RWPE2 (cell line): ENCODE measurements around the gene SSH3.
A peak's percentile ranks its signal among the peaks of the same experiment; 100 is the strongest.

Source experiments
- ATAC-seq: fragments of 200-7000 bp; cut with Tn5 transposase; 3 replicates; pipeline ENCODE4 v1.9.1; 2021; ENCODE audit warnings: low read depth
- DNase-seq: peaks from one replicate; pipeline ENCODE4 v3.0.0-alpha.2; 2020; ENCODE audit warnings: low spot score
- H3K27ac ChIP-seq: fragments of 450-650 bp; 2 replicates; pipeline ENCODE4 v1.5.1; 2017; ENCODE audit warnings: mild to moderate bottlenecking; ENCODE audit not compliant: poor library complexity, severe bottlenecking
- H3K27me3 ChIP-seq: fragments of 250-450 bp; sonication (Bioruptor Pico); 2 replicates; pipeline ENCODE4 v1.5.1; 2021; ENCODE audit warnings: mild to moderate bottlenecking, moderate library complexity; ENCODE audit not compliant: insufficient read depth, poor library complexity, severe bottlenecking
- H3K36me3 ChIP-seq: fragments of 250-450 bp; sonication (Bioruptor Pico); 2 replicates; pipeline ENCODE4 v1.5.1; 2020; ENCODE audit warnings: low read depth, mild to moderate bottlenecking, moderate library complexity
- H3K4me1 ChIP-seq: fragments of 250-450 bp; sonication (Bioruptor Pico); 2 replicates; pipeline ENCODE4 v1.5.1; 2021; ENCODE audit warnings: mild to moderate bottlenecking, moderate library complexity; ENCODE audit not compliant: insufficient read depth, poor library complexity, severe bottlenecking
- H3K4me3 ChIP-seq: fragments of 250-450 bp; sonication (Bioruptor Pico); 2 replicates; pipeline ENCODE4 v1.5.1; 2021; ENCODE audit warnings: mild to moderate bottlenecking, moderate library complexity; ENCODE audit not compliant: severe bottlenecking
- H3K9me3 ChIP-seq: fragments of 250-450 bp; sonication (Bioruptor Pico); 2 replicates; pipeline ENCODE4 v1.5.1; 2021; ENCODE audit warnings: mild to moderate bottlenecking, moderate library complexity; ENCODE audit not compliant: severe bottlenecking
- TF ChIP-seq, protein P1 (sequence below): fragments of 450-650 bp; IDR thresholded peaks from one replicate; pipeline ENCODE4 v1.5.1; 2017; ENCODE audit warnings: mild to moderate bottlenecking, moderate library complexity; ENCODE audit not compliant: poor library complexity, severe bottlenecking

Gene SSH3

DNA sequence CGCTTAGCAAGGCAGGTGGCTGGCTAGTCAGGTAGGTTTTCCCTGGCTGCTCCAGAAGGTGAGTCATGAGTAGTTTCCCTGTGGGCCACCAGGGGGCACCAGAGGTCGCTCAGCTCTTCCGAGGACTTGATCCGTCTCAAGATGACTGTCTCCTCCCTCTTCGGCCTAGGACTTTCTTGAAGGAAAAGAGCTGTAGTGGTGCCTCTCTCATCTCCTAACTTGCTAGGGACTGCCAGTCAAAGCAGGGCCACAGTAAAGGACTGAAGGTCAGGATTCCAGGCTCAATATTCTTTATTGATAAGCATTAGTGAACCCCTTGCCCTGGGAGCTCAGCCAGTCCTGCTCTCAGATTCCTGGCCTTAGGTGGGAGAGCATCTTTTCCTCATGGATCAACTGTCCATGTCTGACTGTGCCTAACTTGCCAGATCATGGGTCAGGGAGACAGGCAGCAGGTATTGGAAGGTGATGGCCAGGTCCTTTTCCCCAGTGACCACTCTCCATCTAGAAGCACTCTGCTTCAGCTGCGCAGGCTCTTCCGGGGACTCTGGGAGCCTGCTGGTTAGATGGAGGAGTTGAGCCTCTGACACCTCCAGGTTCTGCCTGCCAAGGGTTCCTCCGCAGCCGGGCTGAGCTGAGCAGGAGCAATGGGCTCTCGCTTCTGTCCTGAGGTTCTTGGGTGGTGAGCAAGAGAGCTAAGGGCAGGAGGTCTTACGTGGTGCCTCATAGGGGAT, 48.1 kb downstream of the SSH3 start:
- H3K27me3 ChIP-seq = no peaks in the 10 kb centered on the region
- H3K27ac ChIP-seq = peak overlapping the region; percentile 95
- peaks cover 4% of the 10 kb centered on the region; the same call in 1 of the 2 replicates for H3K36me3 ChIP-seq
- peaks cover 33% of the 10 kb centered on the region for H3K4me1 ChIP-seq
- ATAC-seq = peak; percentile 19; the same call in 1 of the 3 replicates
- no peaks in the 10 kb centered on the region for H3K9me3 ChIP-seq
- no peak for DNase-seq
- TF ChIP-seq, protein P1, sequence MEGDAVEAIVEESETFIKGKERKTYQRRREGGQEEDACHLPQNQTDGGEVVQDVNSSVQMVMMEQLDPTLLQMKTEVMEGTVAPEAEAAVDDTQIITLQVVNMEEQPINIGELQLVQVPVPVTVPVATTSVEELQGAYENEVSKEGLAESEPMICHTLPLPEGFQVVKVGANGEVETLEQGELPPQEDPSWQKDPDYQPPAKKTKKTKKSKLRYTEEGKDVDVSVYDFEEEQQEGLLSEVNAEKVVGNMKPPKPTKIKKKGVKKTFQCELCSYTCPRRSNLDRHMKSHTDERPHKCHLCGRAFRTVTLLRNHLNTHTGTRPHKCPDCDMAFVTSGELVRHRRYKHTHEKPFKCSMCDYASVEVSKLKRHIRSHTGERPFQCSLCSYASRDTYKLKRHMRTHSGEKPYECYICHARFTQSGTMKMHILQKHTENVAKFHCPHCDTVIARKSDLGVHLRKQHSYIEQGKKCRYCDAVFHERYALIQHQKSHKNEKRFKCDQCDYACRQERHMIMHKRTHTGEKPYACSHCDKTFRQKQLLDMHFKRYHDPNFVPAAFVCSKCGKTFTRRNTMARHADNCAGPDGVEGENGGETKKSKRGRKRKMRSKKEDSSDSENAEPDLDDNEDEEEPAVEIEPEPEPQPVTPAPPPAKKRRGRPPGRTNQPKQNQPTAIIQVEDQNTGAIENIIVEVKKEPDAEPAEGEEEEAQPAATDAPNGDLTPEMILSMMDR = peak; percentile 95
- no peak overlapping the region for H3K4me3 ChIP-seq

GRCh38 chr11:67352546-67353316, 49.4 kb downstream of the SSH3 start:
- peak overlapping the region; percentile 70 for H3K4me3 ChIP-seq
- H3K9me3 ChIP-seq = no peaks in the 10 kb centered on the region
- DNase-seq = no peak
- TF ChIP-seq, protein P1 = no peak
- peak; percentile 5 for ATAC-seq
- H3K4me1 ChIP-seq = peaks cover 35% of the 10 kb centered on the region
- H3K27me3 ChIP-seq = no peaks in the 10 kb centered on the region
- peak overlapping the region; percentile 95 for H3K27ac ChIP-seq
- peaks cover 4% of the 10 kb centered on the region; the same call in 1 of the 2 replicates for H3K36me3 ChIP-seq

GRCh38 chr11:67353317-67354074, 50.2 kb downstream of the SSH3 start, which contains the start of gene POLD4:
TSS of gene POLD4 (minus strand) at chr11:67353546. CDS start at chr11:67353399, 147 bp downstream.
- TF ChIP-seq, protein P1 = no peak
- ATAC-seq = peak; percentile 77
- no peaks in the 10 kb centered on the region for H3K9me3 ChIP-seq
- DNase-seq = peak; percentile 95
- H3K36me3 ChIP-seq = peaks cover 4% of the 10 kb centered on the region; the same call in 1 of the 2 replicates
- H3K27ac ChIP-seq = peak within 1 kb of the TSS; percentile 95
- H3K4me3 ChIP-seq = peak within 1 kb of the TSS; percentile 70
- no peaks in the 10 kb centered on the region for H3K27me3 ChIP-seq
- peaks cover 38% of the 10 kb centered on the region for H3K4me1 ChIP-seq

DNA sequence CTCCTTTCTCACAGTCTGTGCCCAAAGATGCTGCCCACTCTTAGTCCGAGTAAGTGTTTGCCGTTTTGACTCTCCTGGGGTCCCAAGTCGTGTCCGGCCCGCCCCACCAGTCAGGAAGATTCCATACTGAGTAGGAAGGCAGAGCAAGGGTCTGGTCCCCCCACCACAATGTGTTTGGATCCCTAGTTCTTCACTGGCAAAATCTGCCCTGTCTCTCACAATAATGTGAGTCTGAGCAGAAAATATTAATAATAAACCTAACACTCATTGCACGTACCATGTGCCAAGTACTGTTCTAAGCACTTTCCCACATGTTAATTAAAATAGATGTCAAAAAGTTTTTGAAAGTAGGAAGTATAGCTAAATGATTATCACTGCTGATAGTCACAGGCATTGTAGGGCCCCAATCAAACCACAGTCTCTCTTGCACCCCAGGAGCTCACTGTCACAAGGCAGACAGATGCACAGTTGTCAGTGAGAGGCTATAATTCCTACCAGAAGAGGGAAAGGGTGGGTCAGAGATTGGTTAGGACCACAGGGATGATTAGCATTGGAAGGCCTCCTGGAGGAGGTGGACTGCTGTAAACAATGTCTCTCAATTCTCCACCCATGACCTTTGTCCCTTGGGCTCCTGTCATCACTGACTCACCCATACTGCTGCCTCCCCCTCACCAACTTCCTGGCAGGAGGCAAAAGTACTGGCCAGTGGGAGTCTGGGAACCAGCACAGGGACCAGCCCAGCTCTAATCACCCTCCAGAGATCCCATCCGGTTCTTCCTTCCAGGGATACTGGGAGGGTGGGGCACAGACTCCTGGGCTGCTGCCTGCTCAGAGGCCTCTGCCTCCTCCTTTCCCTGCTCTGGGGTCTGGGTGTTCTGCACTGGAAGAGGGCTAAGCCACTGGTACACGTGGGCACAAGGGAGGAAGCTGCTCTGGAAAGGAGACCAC, 51.0 kb downstream of the SSH3 start:
- Histone ChIP-seq H3K9me3 (no peaks in the 10 kb centered on the region), H3K4me1 (peaks cover 38% of the 10 kb centered on the region)
- peak; percentile 74 for ATAC-seq

More for the DNA sequence above, 51.0 kb downstream of the SSH3 start:
- Histone ChIP-seq H3K27me3 (no peaks in the 10 kb centered on the region), H3K27ac (peak overlapping the region; percentile 95), H3K36me3 (peaks cover 4% of the 10 kb centered on the region; the same call in 1 of the 2 replicates), H3K4me3 (peak overlapping the region; percentile 70)
- peak; percentile 93 for DNase-seq
- TF ChIP-seq, protein P1 = peak; percentile 11
